GM18861 (cell line): Measurements from ENCODE around the gene TJP1.
"Not testable (repeated sequence)": the region's sequence is repeated elsewhere in the genome, so short reads cannot be mapped to it uniquely, and the experiment has no call there.

ENCODE experiments used
- ATAC-seq: cut with Tn5 transposase; IDR thresholded peaks from one replicate; pipeline ENCODE4 v1.9.1; 2021; ENCODE audit not compliant: unreplicated experiment

Gene TJP1

GRCh38 chr15:29670266-29670665 lies 152.0 kb downstream of the TJP1 start:
- no peak for ATAC-seq

DNA sequence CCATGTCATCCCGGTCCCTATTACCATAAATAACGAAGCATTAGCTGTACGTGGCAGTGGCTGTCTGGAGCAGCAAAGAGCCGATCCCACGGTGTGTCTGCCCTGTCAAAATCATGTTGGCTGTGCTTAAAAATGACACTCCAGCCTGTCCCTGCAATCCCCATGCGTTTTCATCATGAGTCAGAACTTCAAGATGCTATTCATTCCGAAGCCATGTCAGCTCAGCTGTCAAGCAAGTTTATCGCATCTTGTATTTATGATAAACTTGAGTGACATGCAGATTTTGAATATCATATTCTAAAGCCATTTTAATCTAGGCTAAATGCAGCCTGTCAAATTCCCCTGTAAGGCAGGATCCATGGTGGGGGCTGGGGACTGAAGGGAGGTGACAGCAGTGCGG lies 152.4 kb downstream of the TJP1 start:
- ATAC-seq: no peak

DNA sequence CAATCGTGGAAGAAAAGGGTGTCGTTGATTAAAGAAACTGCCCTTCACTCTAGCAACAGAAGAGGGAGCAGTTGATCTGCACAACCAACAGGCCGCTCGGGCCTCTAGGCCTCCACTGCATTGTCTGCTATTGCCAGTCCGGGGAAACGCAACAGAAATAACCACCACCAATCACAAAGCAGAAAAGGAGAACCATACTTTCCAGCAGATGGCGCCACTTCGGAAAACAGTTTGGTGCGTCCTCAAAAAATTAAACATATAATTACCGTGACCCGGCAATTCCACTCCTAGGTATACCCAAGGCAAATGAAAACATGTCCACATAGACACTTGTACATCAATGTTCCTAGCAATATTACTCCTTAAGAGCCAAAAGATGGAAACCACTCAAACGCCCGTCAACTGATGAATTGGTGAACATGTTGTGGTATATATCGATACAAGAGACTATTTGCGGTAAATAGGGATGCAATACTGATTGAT lies 154.1 kb downstream of the TJP1 start:
- ATAC-seq: peak; percentile 80

- ATAC-seq: no peak
Measured at GRCh38 chr15:29666241-29666640, 156.0 kb downstream of the TJP1 start.

GRCh38 chr15:29665444-29666003 lies 156.7 kb downstream of the TJP1 start:
- ATAC-seq: no peak

DNA sequence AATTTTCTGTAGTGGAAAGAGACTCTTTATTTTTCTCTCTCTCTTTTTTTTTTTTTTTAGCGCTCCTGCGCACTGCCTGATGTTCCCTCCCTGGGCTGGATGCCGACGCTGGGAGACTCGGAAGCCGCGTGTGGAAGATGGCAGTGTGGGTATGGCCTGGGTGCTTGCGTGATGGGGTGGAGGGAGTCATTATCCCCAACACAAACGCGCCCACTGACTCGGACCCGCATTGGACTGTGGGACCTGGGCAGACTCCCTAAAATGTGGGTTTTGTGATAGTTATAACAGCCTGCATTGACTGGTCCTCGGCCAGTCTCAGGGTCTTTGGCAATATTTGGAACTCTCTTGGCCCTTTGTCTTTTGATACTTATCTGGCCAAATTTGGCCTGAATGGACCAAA lies 157.9 kb downstream of the TJP1 start:
- ATAC-seq: no peak

DNA sequence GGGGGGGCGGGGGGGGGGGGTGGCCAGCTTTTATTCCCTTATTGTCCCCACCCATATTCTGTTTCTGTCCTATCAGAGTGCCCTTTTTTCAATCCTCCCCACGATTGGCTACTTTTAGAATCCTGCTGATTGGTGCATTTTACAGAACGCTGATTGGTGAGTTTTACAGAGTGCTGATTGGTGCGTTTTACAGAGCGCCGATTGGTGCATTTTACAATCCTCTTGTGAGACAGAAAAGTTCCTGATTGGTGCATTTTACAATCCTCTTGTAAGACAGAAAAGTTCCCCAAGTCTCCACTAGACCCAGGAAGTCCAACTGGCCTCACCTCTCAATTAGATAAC lies 164.8 kb downstream of the TJP1 start:
- ATAC-seq: not testable (repeated sequence)

- no peak for ATAC-seq
Measured at GRCh38 chr15:29656636-29657475, 165.4 kb downstream of the TJP1 start.

- ATAC-seq: no peak
Measured at GRCh38 chr15:29652595-29652994, 169.7 kb downstream of the TJP1 start.

DNA sequence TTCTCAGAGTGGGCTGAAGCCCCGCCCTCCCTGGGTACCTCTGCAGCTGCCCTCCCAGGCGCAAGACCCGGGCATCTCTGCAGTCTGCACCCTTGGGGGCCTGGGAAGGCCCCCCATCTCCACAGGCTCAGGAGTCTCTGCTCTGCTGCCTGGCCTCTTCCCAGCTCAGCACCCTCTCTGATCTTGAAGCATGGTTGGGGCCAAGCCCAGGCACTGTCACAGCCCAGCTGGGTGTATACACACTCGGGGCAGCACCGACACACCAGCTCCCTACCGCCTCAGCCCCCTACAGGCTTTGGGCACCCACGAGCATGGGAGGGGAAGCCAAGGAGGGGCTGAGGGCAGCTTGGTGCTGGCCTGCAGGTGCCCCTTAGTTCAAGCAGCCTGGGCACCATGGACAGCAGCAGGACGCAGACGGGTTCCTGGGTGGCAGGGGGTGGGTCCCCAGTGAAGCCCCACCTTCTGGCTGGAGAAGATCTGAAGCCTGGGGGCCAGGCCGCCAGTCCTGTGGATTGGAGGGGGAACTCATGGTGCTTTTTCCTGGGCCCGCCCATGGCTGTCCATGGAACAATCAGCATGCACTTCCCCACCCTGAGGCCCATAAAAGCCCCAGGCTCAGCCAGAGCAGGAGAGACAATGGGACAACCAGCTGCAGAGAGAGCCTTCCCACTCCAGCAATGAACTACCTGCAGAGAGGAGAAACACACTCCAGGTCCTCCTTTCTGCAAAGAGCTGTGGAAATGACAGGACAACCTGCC lies 170.6 kb downstream of the TJP1 start:
- no peak for ATAC-seq
